ENCODE results near the gene DNAJC3.
"Not testable (repeated sequence)": the region's sequence is repeated elsewhere in the genome, so short reads cannot be mapped to it uniquely, and the experiment has no call there.

DNAJC3 gene

DNA sequence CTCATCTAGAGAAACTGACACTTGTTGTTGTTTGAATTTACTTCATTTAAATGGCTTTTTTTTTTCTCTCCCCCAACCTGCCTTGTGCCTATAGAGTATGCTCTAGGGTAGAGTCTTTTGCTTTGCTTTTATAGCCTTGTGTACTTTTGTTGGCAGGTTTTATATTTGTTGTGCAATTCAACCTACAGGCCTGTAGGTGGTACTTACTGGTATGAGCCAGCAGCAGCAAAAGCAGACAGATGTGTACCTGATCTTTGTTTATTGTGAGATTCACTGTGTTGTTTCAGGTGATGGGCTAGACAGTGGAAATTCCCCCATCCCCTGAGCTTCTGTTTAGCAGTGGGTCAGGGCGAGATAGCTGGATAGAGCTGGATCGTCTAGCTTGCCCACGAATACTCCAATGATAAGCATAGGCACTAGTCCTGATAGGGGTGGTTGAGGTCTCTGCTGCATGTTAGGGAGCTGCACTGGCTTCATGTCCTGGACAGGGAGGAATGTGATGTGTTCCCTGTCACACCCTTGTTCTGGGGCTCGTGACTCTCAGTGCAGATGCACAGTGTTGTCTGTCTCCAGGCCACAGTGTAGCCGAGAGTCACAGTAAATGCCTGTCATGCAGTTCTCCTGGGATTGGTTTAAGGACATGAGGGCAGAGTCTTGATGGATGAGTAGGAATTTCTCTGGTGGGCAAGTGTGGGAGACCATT, 21.3 kb downstream of the DNAJC3 start:
- peaks cover 9% of the 10 kb centered on the region; the same call in 1 of the 2 replicates for H3K4me1 ChIP-seq (ENCODE audit: control insufficient read depth, insufficient read depth, low read length)
- H3K9ac ChIP-seq (ENCODE audit: low read length), result no peak overlapping the region
- H3K27ac ChIP-seq (ENCODE audit: low read depth, low read length), result no peak overlapping the region
- no peak overlapping the region for H3K4me3 ChIP-seq (ENCODE audit: low read depth, low read length)
- H3K36me3 ChIP-seq (ENCODE audit: control insufficient read depth, insufficient read depth, low read length), result no peaks in the 10 kb centered on the region
- no peaks in the 10 kb centered on the region for H3K9me3 ChIP-seq (ENCODE audit: control insufficient read depth, insufficient read depth, low read depth, low read length)
- no peaks in the 10 kb centered on the region for H3K27me3 ChIP-seq (ENCODE audit: control insufficient read depth, insufficient read depth, low read length)

DNA sequence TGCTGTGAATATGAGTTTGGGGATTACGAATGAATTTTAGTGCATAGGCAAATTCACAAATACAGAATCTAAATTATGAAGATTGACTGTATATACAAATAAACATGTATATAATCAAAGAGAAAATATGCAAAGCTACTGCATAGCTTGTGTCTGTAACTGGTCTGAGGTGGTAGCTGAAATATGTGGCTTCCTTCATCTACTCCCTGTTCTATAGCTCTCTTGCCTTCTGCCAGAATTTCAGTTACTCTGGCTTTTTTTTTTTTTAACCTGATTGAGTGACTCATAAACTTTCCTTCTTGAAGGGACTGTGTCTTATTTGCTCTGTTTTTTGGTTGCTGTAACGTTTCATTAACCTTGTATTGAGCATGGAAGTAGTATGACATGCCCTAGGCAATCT, 26.6 kb downstream of the DNAJC3 start:
- no peaks in the 10 kb centered on the region for H3K9me3 ChIP-seq (ENCODE audit: control insufficient read depth, insufficient read depth, low read depth, low read length)
- H3K27me3 ChIP-seq (ENCODE audit: control insufficient read depth, insufficient read depth, low read length), result no peaks in the 10 kb centered on the region
- H3K36me3 ChIP-seq (ENCODE audit: control insufficient read depth, insufficient read depth, low read length), result no peaks in the 10 kb centered on the region
- no peak overlapping the region for H3K9ac ChIP-seq (ENCODE audit: low read length)
- H3K4me1 ChIP-seq (ENCODE audit: control insufficient read depth, insufficient read depth, low read length), result peaks cover under 1% of the 10 kb centered on the region; the same call in 1 of the 2 replicates
- no peak overlapping the region for H3K4me3 ChIP-seq (ENCODE audit: low read depth, low read length)
- H3K27ac ChIP-seq (ENCODE audit: low read depth, low read length), result no peak overlapping the region

DNA sequence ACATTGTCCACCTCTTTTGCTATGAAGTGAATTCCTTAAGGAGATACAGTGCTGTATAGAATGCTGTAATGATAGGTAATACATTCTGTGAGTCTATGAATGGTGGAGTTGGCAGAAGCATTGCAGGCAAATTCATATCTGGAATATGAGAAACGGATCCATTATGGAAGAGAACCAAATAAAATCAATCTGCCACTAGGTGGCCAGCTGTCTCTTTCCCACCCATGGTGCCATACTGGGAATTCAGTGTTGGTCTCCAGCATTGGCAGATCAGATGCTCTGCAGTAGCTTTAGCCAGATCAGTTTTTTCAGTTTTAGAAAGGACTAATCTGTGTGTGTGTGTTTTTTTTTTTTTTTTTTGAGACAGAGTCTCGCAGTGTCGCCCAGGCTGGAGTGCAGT, 27.6 kb downstream of the DNAJC3 start:
- Histone ChIP-seq H3K27me3 (ENCODE audit: control insufficient read depth, insufficient read depth, low read length) (no peaks in the 10 kb centered on the region), H3K36me3 (ENCODE audit: control insufficient read depth, insufficient read depth, low read length) (no peaks in the 10 kb centered on the region), H3K9ac (ENCODE audit: low read length) (no peak overlapping the region), H3K9me3 (ENCODE audit: control insufficient read depth, insufficient read depth, low read depth, low read length) (no peaks in the 10 kb centered on the region), H3K4me1 (ENCODE audit: control insufficient read depth, insufficient read depth, low read length) (no peaks in the 10 kb centered on the region), H3K27ac (ENCODE audit: low read depth, low read length) (no peak overlapping the region), H3K4me3 (ENCODE audit: low read depth, low read length) (no peak overlapping the region)

DNA sequence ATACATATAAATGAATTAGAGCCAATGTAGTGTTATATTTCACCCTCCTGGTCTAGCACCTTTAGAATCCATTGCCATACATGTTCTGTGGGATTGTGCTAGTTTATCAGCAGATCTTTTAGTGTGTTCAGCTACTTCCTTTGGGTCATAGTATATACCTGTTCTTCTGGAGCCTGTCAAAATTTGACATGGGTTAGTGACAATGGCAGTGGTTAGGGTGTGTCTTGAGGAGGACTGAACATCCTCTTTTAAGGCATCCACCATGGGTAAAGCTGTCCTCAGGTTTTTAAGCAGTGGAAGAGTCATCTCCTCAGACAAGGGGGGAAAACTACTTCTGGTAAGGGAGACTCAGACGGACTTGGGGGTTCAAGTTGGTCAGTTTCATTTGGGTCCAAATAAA, 29.4 kb downstream of the DNAJC3 start:
- H3K9me3 ChIP-seq (ENCODE audit: control insufficient read depth, insufficient read depth, low read depth, low read length), result no peaks in the 10 kb centered on the region
- H3K4me1 ChIP-seq (ENCODE audit: control insufficient read depth, insufficient read depth, low read length), result no peaks in the 10 kb centered on the region
- no peak overlapping the region for H3K9ac ChIP-seq (ENCODE audit: low read length)
- H3K27ac ChIP-seq (ENCODE audit: low read depth, low read length), result no peak overlapping the region
- no peaks in the 10 kb centered on the region for H3K27me3 ChIP-seq (ENCODE audit: control insufficient read depth, insufficient read depth, low read length)
- peaks cover 3% of the 10 kb centered on the region; the same call in 1 of the 2 replicates for H3K36me3 ChIP-seq (ENCODE audit: control insufficient read depth, insufficient read depth, low read length)
- H3K4me3 ChIP-seq (ENCODE audit: low read depth, low read length), result no peak overlapping the region

GRCh38 chr13:95707035-95707434, 30.1 kb downstream of the DNAJC3 start:
- H3K9ac ChIP-seq (ENCODE audit: low read length), result no peak overlapping the region

DNA sequence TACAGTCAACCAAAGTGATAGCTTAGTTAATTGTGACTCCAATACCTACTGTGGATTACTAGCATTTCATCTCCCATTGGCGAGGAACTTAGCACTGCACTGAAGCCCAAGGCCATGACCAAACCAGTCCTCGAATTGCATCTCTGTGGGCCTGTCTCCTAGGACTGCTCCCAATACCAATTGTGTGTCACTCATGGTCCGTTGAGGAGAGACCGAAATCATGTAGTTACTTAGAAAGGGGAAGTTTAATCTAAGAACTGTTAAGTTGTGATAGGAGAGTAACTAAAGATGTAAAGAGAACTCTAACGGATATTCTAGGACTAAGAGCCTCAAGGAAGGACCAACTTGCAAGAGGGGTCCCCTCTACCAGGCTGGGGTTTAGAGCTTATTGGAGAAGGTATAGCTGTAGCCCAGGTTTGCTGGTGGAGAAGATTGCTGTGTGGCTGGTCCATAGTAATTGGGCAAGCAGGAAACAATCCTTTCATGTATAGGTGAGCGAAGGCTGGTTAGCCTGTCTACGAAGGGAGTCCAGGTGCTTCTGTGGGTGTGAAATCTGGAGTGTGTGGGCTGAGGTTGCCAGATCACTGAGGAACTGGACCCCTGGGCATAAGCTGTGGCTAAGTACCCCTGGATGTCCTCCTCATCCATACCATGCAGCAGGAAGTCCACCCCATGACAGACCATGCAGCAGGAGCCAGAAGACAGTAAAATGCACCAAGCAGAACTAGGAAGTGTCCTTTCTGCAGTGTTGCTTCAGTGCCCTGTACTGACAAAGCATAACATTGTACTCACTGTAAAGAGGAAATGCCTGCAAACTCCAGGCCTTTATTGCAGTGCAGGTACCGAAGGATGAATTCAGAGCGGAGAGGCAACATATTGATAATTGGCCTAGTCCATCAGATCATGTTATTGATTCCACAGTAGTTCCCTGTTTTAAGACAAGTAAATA, 30.8 kb downstream of the DNAJC3 start:
- Histone ChIP-seq H3K27ac (ENCODE audit: low read depth, low read length) (no peak overlapping the region), H3K4me3 (ENCODE audit: low read depth, low read length) (no peak overlapping the region), H3K36me3 (ENCODE audit: control insufficient read depth, insufficient read depth, low read length) (peaks cover 3% of the 10 kb centered on the region; the same call in 1 of the 2 replicates), H3K27me3 (ENCODE audit: control insufficient read depth, insufficient read depth, low read length) (no peaks in the 10 kb centered on the region), H3K9me3 (ENCODE audit: control insufficient read depth, insufficient read depth, low read depth, low read length) (no peaks in the 10 kb centered on the region), H3K9ac (ENCODE audit: low read length) (no peak overlapping the region), H3K4me1 (ENCODE audit: control insufficient read depth, insufficient read depth, low read length) (no peaks in the 10 kb centered on the region)

More at GRCh38 chr13:95707035-95707434, 30.1 kb downstream of the DNAJC3 start:
- no peaks in the 10 kb centered on the region for H3K4me1 ChIP-seq (ENCODE audit: control insufficient read depth, insufficient read depth, low read length)
- no peaks in the 10 kb centered on the region for H3K27me3 ChIP-seq (ENCODE audit: control insufficient read depth, insufficient read depth, low read length)
- no peak overlapping the region for H3K27ac ChIP-seq (ENCODE audit: low read depth, low read length)
- H3K9me3 ChIP-seq (ENCODE audit: control insufficient read depth, insufficient read depth, low read depth, low read length), result no peaks in the 10 kb centered on the region
- no peak overlapping the region for H3K4me3 ChIP-seq (ENCODE audit: low read depth, low read length)
- peaks cover 3% of the 10 kb centered on the region; the same call in 1 of the 2 replicates for H3K36me3 ChIP-seq (ENCODE audit: control insufficient read depth, insufficient read depth, low read length)

DNA sequence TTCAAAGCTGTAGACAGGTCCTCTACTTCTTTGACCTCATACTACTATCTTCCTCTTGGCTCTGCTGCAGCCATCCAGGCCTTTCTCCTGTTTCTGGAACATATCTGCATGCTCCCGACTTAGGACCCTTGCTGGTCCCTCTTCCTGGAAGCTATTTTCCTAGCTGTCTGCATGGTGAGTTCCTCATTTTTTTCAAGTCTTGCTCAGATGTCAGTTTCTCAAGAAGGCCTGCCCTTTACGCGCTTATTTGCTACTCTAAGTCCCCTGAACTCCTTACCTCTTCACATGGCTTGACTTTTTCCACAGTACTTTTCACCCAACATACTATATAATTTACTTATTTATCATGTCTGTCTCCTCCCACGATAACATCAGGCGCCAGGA, 31.4 kb downstream of the DNAJC3 start:
- Histone ChIP-seq H3K4me3 (ENCODE audit: low read depth, low read length) (no peak overlapping the region), H3K27me3 (ENCODE audit: control insufficient read depth, insufficient read depth, low read length) (no peaks in the 10 kb centered on the region), H3K27ac (ENCODE audit: low read depth, low read length) (no peak overlapping the region), H3K9ac (ENCODE audit: low read length) (no peak overlapping the region), H3K4me1 (ENCODE audit: control insufficient read depth, insufficient read depth, low read length) (no peaks in the 10 kb centered on the region), H3K36me3 (ENCODE audit: control insufficient read depth, insufficient read depth, low read length) (peaks cover 3% of the 10 kb centered on the region; the same call in 1 of the 2 replicates), H3K9me3 (ENCODE audit: control insufficient read depth, insufficient read depth, low read depth, low read length) (no peaks in the 10 kb centered on the region)

DNA sequence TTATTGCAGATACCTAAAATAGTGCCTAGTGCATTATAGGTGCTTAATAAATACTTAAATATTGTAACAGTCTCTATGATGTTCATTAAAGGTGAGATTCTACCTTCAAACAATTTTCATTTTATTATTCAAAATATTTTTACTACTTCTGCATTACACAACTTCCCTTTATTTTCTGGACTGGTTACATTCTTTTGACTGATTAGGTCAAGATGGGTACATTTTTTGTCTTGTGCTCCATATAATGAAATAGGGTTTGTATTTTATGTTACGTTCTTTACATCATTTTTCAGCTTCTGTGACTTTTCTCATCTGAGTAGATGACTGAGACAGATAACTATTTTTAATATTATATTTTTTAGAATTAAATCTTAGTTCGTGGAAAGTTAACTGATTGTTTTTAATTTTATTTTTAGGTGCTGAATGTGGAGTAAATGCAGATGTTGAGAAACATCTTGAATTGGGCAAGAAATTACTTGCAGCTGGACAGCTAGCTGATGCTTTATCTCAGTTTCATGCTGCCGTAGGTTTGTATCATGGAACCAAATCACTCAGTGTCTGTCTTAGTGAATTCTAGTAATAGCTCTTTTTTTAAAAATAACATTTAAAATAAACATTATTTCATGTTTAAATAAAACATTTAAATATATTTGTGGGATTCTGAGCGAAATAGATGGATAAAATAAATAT, 32.0 kb downstream of the DNAJC3 start:
- no peaks in the 10 kb centered on the region for H3K9me3 ChIP-seq (ENCODE audit: control insufficient read depth, insufficient read depth, low read depth, low read length)
- no peak overlapping the region for H3K27ac ChIP-seq (ENCODE audit: low read depth, low read length)
- H3K4me1 ChIP-seq (ENCODE audit: control insufficient read depth, insufficient read depth, low read length), result no peaks in the 10 kb centered on the region
- no peak overlapping the region for H3K4me3 ChIP-seq (ENCODE audit: low read depth, low read length)
- no peaks in the 10 kb centered on the region for H3K27me3 ChIP-seq (ENCODE audit: control insufficient read depth, insufficient read depth, low read length)
- H3K36me3 ChIP-seq (ENCODE audit: control insufficient read depth, insufficient read depth, low read length), result peaks cover 3% of the 10 kb centered on the region; the same call in 1 of the 2 replicates
- no peak overlapping the region for H3K9ac ChIP-seq (ENCODE audit: low read length)

GRCh38 chr13:95710313-95710712, 33.4 kb downstream of the DNAJC3 start:
- Histone ChIP-seq H3K9ac (ENCODE audit: low read length) (no peak overlapping the region), H3K27me3 (ENCODE audit: control insufficient read depth, insufficient read depth, low read length) (no peaks in the 10 kb centered on the region), H3K27ac (ENCODE audit: low read depth, low read length) (no peak overlapping the region), H3K36me3 (ENCODE audit: control insufficient read depth, insufficient read depth, low read length) (peaks cover 3% of the 10 kb centered on the region; the same call in 1 of the 2 replicates), H3K4me3 (ENCODE audit: low read depth, low read length) (no peak overlapping the region), H3K9me3 (ENCODE audit: control insufficient read depth, insufficient read depth, low read depth, low read length) (no peaks in the 10 kb centered on the region), H3K4me1 (ENCODE audit: control insufficient read depth, insufficient read depth, low read length) (no peaks in the 10 kb centered on the region)

DNA sequence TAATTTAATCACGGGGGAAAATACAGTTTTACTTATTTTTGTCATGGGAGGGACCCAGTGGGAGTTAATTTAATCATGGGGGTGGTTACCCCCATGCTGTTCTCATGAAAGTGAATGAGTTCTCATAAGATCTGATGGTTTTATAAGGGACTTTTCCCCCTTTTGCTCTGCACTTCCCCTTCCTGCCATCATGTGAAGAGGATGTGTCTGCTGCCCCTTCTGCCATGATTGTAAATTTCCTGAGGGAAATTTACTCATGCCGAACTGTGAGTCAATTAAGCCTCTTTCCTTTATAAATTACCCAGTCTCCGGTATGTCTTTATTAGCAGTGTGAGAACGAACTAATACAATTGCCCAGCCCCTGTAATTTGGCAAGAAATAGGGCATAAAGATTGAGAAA, 35.9 kb downstream of the DNAJC3 start:
- not testable (repeated sequence) for H3K27me3 ChIP-seq (ENCODE audit: control insufficient read depth, insufficient read depth, low read length); H3K4me1 ChIP-seq (ENCODE audit: control insufficient read depth, insufficient read depth, low read length); H3K4me3 ChIP-seq (ENCODE audit: low read depth, low read length); H3K9me3 ChIP-seq (ENCODE audit: control insufficient read depth, insufficient read depth, low read depth, low read length); H3K9ac ChIP-seq (ENCODE audit: low read length); H3K36me3 ChIP-seq (ENCODE audit: control insufficient read depth, insufficient read depth, low read length); H3K27ac ChIP-seq (ENCODE audit: low read depth, low read length)
